CD4-positive, alpha-beta T cell treated with Interferon alpha-2 for 1 hour (primary cell): ENCODE measurements around the gene ATP10A.

ENCODE experiments used
- DNase-seq, 2 donors: peaks; one replicate each; pipeline ENCODE4 v3.0.0-alpha.2; 2020 to 2022

The ATP10A gene

DNA sequence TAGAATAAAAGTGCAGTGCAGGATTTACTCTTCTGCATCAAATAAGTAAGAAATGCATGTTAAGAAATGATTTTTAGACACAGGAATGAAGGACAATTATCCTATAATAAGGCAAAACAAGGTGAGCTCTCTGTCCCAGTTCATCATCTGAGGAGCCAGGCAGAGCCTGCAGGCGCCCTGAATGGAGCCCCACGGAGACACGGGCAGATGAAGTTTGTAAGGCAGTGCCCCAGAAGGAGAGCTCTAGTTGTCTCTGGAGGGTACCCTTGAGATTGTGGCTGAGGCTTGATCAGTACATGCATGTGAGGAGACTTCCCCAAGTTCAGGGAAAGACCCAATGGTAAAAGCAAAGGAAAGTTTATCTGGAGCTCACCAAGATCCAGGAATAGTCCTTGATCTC lies 50.3 kb downstream of the ATP10A start:
- DNase-seq: no peak

DNA sequence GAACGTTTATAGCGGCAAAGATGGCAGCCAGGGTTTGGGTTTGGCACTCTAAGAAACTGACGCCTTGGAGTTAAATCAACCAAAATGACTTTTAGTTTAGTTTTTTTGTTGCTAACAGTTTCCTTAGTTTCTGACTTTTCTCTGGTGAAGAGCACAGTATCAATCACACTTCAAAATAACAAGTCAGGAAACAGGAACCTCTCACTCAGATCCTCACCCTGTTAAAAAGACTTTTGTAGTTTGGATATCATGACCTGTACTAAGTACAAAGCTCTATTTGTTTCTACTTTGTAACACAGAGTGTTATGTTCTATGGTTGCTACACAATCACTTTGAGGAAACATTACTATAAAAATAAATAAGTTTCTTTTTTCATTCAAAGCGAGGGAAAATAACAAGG lies 51.1 kb downstream of the ATP10A start:
- peak in 1 of 2 donors; percentile 11 for DNase-seq

DNA sequence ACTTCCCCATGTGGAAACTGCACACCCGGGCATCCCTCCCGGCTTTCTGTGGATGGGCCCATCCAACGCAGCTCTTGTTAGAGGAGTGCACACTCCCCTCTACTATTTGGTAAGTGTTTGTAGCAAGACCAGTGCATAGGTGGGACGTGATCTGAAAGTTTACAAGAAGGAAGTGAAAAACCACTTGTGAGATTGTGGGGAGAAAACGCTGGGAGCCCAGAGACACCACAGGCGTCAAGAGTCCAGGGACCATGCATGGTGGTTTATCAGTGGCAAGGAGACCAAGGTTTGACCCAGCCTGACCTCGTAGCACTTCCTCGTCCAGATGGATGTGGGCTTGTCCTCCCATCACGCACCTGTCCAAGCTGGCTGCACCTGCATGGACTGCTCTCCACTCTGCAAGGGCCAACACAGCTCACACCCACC lies 51.6 kb downstream of the ATP10A start:
- peak; percentile 21 to 29 for DNase-seq

DNA sequence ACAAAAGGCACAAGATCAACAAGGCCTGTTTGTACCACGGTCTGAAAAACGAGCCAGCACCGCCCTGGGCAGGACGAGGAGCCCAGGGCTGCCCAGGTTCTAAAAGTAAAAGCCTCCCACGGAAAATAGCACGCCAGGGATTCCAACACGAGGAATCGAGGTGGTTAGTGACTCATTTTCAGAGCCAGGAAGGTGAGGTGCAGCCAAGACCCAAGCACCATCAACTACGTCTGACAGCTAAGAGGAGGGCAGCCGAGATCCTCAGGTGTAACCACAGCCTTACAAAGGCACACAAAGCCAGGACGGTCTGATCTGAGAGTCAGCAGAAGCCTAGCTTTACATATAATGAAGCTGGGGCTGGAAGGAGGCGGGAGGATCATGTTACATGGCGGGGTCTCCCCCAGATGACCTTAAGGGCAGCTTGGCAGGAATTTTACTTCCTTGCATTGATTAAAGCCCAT lies 52.5 kb downstream of the ATP10A start:
- peak in 1 of 2 donors; percentile 17 for DNase-seq

DNA sequence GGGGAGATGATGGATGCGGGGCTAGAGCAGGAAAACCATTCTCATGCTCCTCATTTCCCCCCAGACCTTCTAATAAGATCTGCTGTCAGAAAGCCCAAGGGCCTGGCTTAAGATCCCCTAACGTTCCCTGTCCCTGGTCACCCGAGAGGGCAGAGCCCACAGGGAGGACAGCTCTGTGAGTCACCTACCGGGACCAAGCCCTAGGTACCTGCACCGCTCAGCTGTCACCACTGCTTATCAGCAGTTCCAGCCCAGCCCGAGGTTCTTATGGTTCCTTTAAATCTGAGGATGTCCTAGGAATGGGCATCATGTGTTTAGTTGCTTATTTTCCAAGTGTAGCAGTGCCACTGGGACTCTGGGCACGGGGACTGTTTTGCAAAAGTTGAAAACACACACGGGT lies 53.0 kb downstream of the ATP10A start:
- DNase-seq: no peak

DNA sequence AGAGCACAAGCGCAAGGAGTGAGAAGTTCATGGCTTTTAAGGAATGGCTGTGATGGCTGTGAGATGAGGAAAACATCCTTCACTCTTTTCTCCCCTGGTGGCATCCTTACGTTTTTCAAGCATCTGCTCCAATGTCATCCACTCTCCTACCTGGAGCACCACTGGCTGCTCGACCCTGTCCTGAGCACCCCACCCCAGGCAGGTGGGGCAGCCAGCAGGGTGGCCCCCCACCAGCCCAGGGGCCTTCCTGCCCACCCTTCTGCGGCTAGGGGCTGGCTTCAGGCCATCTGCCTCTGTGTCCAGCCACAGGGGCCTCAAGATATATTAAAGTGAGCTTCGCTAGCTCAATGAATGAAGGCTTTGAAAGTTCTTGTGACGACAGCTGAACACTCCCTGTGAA lies 56.1 kb downstream of the ATP10A start:
- no peak for DNase-seq

DNA sequence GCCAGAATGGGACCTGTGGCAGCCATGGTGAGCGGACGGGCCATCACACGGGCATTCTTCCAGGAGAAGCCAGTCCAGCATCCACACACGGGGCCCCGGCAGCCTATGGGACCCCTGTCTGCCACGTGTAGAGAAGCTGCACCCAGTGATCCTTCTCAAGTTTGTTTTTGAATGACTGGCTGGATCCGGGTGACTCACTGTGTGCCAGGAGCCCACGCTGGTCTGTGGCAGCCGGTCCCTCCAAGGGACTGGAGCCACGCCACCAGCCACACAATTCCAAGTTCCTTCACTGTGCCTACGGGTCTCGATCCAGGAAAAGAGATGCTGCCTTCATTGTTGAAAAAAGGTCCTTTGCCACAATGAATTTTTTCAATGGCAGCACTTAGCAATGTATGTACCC lies 58.1 kb downstream of the ATP10A start:
- no peak for DNase-seq

DNA sequence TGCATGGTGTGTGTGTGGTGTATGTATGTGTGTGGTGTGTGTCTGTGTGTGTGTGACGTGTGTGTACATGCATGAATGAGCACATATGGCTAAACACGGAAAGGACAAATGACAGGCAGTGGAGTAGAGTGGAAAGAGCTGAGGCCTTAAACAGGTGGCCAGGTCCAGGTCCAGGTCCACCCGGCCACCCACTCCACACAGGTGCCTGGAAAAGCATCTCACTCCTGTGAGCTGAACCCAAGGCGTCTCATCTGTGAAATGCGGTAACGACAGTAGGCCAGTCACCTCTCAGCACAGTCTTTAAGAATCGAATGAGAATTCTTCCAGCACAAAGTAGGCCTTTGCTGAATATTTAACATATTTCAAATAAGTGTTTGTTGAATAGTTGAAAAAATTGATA lies 58.7 kb downstream of the ATP10A start:
- DNase-seq: no peak

DNA sequence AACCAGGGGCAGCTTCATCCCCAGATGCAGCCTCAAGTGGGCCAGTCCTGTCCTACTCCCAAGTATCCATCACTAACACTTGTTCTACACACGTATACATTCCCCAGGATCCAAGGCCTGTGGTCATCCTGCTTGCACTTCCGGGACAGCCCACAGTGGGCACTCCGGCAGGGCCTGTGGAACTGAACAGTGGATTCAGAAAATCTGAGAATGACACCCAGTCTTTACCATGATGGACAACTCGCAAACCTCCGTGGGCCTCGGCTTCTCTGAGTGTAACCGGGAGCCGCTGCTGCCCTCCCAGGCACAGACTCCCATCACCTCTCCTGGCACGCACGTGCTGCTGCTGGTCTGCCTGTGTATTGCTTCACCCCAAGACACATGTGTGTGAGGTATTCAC lies 59.6 kb downstream of the ATP10A start:
- no peak for DNase-seq

DNA sequence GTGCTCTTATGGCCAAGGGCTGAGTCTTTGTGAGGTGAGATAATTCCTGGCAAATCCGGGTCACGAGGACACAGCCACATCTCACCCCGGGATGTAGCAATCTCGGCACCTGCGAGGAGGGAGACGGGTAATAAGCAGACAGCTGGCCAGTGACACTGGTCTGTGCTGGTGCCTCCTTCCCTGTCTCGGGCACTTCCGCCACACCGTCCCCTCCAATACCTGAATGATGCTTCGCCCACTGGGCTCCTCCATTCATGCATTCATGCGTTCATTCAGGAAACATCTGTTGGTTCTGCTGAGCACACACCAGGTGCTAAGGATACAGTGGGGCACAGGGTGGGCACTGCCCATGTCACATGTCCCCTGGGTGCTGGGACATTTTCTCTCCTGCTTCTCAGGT lies 60.1 kb downstream of the ATP10A start:
- no peak for DNase-seq

DNA sequence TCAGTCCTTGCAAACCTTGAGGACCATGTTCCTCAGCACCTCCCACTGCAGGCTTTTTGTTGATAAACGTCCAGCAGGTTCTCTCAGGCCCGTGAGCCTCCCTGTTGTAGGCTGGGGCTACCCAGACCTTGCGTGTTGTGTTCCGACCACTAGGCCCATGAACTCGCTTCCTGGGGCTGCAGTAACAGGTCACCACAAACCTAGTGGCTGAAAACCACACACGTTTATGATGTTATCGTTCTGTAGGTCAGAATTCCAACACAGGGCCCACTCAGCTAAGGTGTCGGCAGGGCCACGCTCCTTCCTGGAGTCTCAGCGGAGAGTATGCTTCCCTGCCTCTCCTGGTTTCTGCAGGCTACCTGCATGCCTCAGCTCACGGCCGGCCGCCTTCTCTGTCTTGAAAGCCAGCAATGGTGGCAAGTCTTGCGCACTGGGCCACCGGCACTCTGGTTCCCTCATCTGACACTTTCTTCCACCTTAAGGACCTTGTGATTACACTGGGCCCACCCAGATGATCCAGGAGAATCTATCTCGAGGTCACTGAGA lies 60.8 kb downstream of the ATP10A start:
- no peak for DNase-seq

DNA sequence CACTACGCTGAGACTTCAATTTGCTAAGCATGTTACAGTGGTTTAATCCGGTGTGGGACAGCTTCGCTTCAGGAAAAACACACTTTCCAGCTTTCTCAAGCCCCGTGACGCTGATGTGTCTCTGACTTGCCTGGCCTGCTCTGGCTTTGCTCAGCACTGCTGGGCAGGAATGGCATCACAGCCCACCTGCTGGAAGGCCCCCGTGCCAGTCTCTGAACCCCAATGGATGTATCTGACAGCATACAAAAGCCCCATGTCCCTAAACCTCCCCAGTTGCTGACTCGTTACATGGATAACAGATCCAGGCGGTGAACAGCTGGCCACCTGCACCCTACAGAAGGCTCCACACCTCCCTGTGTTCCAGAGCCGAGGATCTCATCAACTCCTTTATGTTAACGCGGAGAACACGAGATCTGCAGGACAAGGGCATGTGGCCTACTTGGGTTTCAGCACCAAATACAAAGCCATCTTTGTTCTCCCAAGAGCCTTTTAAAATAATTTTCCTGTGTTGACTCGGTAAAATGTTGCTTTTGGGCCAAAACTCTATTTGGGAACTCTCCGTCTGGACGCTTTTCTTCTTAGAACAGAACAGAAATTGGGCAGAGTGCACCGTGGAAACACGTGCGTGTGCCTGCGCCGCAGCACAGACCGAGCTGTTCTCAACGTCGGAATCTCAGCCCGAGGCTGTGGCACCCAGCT lies 61.4 kb downstream of the ATP10A start:
- no peak for DNase-seq

DNA sequence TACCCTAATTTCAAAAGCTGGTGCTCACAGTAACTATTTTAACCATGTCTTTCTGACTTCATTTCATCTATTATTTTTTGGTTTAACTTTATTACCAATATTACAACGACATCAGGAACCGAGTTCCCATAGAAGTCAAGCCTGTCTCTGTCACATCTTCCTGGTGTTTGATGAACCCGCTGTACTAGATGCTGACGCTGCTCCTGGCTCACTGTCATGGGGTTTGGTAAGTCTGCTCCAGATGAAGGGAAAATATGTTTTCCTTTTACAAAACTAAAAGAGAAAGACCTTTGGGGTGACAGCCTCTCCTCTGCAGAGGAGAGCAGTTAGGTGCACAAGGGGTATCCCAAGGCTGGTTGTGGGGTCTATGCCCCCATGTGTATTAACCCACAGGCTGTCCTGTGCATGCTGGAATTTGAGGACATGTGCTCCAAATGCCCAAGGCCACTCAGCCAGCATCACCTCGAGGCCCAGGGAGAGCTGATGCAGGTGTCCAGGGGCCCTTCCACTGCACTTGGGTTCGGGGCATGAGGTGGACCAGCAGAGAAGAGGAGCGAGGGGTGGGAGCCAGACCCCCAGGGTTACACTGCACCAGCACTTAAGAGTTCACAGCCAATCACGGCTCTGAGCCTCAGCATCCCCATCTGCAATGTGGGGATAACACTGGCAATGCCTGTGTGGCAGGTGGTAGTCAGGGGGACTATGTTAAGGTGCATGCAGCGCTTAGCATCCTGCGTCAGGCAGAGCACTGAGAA lies 62.2 kb downstream of the ATP10A start:
- DNase-seq: no peak

DNA sequence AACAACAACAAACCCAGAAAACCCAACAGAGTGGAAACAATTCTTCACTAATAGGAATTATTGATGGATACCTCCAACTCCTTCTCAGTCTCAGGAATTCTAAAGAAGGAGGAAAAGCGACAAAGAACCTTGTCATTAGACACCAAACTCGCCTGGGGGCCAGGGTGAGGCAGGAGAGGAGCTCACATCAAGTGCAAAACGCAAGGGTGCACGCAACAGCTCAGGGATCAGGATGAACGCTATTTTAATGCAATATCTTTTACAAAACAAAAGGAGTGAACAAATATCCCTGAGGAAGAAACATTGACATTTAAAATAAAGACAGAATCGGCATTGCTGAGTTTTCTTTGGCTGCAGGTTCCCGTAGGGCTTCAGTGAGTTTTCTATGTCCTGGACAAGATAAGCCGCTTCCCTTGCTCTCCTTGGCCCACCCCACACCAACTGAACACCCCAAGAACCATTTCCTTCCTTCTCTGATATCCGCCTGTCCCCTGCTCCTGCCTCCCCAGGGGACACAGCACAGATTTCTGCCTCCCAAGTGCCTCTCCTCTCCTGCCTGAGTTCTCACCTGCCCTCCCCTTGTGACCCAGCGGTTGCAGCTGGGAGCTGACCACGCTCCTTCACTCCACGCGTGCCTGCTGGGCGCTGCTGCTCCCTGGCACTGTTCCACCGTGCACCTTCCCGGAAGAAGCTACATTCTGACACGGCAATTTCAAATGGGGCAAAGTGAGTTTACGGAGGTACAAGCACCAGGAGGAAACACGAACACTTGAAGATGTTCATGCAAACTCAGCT lies 63.0 kb downstream of the ATP10A start:
- DNase-seq: no peak

DNA sequence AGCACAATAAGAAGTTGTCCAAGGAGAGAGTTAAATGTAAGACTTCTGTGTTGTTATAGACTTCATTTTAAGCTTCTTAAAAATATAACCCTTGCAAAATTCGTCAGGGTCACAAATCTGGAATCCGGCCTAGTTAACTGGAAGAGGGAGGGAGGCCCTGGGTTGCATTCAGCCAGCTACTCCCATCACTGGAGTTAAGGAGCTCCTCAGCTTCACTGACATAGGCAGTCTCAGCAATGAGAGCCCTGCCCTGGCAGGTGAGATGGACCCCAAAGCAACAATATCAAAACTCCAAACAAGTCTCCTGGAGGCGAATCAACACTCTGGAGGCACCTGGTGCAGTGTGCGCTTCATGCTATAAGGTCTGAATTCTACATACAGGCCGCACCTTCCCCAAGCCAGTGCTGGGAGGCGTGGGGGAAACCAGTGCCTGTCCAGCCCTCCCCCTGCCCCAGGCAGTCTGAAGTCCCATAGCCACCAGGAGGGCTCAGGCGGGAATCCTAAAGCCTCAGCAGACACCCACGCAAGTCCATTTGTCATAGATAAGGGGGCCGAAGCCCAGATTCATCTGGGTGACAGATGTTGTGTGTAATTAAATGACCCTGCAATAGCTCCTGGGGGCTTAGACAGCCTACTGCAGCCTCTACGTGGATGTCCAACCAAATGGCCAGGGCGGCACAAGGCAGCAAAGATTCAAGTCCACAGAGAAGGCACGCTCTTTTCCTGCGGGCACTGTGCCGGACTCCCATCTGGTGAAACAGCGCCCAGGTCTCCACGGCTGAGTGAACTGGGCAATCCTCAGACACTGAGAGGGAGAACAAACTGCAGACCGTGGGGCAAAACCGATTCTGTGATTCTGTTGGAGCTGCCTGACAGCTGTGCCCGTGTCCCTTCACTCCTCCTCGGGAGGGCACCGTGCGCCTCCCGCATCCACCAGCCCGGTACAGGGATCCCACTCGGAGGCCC lies 64.9 kb downstream of the ATP10A start:
- DNase-seq: no peak

DNA sequence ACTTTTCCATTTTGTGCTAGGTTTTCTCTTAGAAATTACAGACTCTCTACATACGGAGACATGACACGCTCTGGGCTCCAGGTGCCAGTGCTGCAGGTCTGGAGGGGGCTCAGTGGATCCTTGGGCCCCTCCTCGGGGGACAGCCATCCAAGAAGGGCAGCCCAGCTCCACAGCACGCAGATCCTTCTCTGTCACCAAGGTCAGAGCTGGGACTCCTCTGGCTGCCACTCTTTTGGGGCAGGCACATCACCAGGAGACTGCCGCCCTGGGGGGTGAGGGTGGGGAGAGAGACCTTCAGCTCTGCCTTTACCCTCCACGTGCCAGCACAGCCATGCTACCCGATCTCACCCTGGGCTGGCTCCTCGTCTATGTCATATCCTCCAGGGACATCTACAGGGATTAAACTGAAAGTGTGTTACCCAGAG lies 65.6 kb downstream of the ATP10A start:
- DNase-seq: no peak

DNA sequence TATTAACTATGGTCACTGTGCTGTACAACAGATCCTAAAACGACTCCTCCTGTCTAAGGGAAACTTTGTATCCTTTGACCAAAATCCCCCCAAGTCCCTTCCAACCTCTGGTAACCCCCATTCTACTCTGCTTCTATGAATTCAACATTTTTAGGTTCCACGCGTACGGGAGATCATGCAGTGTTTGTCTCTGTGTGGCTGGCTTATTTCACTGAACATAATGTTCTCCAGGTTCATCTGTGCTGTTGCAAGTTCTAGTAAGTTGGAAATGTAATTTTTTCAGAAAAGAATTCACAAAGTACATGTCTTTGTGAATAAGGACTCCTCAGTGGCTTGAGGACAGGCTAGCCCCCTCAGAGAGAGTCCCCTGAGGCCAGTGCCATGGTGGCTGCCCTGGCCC lies 66.1 kb downstream of the ATP10A start:
- no peak for DNase-seq

DNA sequence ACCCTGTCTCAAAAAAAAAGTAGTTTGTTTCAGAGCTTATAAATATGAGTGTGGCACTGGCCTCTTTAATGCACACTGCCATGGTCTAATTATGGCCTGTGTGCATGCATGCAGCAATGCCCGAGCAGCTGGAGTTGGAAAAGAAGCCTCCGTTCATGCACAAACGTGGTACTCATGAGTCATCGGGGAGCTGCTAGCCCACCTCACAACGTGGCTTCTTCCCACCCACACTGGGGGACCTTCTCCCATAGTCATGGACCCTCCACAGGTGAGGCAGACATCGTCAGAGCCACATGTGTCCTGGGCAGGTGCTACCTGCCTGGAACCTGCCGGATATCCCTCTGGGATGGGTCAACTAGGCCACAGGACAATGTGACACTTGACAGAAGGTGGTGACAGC lies 66.7 kb downstream of the ATP10A start:
- no peak for DNase-seq

DNA sequence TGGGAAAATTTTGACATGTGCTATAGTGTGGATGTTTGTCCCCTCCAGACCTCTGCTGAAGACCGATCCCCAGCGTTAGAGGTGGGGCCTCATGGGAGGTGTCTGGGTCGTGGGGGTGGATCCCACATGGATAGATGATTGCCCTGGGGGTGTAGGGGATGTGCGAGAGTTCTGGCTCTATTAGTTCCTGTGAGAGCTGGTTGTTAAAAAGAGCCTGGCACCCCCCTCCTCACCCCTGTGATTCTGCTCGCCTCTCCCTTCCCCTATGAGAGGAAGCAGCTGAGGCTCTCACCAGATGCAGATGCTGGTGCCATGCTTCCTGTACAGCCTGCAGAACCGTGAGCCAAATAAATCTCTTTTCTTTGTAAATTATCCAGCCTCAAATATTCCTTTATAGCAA lies 67.4 kb downstream of the ATP10A start:
- DNase-seq: no peak

DNA sequence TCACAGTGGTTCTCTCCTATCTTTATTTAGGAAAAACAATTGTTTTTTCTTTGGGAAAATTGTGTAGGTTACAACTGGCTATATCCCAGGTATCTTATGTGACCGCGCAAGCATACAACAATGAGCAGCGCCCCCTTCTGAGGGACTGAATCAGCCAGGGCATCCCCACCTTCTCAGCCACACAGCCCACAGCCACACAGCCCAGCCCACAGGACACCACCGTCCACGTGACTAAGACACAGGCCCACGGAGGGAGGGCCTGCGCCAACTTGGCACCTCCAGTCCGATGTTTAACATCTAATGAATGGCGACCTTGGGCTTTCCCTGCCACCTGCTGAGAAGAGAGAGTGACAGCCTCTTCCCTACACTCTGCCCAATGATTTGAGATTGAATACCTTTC lies 68.1 kb downstream of the ATP10A start:
- no peak for DNase-seq

DNA sequence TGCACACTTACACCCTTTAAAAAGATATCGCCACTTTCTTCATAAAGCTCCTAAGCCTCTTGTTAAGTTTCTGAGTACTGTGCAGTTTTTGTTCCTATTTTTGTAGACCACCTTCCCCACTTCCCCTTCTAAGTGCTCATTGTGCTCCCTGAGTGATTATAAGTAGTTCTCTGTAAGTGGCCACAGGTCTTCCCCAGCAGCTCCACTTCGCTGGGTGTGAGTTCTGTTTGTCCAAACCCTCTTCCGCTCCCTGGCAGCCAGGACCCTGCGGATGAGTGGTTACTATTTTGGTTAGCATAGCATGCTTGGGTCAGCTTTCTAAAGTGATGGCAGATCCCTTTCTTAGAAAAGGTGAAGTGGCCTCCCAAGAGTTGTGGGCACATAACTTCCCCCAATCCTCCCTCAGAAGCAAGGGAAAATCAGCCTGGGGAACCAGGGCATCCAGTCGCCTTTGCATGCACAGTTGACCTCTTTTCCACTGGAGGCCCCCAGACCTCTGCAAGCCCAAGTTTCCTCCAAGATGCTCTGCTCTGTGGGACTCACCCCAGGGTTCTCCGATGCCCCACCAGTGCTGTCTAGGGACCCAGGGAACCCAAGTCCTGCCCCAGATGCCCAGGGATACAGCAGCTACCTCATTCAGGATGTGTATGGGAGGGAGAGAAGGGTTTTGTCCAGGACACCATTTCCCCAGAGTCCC lies 69.6 kb downstream of the ATP10A start:
- DNase-seq: peak in 1 of 2 donors; percentile 26

DNA sequence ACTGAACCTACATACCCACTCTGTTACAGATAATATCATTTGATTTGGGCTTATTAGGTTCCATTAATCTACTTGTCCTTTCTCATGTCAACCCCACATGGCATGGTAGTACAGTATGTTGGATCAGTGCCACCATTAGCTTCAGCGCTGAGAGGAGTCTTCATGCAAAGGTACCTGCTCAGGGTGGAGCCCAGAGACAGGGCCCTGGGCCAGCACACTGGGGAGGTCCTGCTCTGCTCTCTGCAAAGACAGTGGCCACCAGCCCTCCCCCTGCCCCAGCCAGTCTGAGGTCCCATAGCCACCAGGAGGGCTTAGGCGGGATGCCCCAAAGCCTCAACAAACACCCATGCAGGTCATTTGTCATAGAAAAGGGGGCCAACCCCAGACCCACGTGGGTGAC lies 71.0 kb downstream of the ATP10A start:
- no peak for DNase-seq
